ENCODE data around the gene LSM2. TPM values are rescaled to one million over a fixed set of nuclear protein-coding genes. Genes with fewer than 3 reads are reported as not detected.
A peak's percentile ranks its signal among the peaks of the same experiment; 100 is the strongest.

Gene LSM2
- total and polyA plus RNA-seq, 9 of the 15 experiments (the other 6 are each of a cell fraction or from before 2014, with no cell fraction given) = 154 to 407 (median 223) TPM

GRCh38 chr6:31750411-31751022 lies 56.2 kb downstream of the LSM2 start (continued):
- TF ChIP-seq AFF1 (IDR thresholded peaks at IDR 0.05; ENCODE audit: low read depth in 1 of 2, partially characterized antibody in 2 of 2) (no peak), HMG20B (CRISPR knock-in tag; IDR thresholded peaks at IDR 0.05) (no peak), ZNF79 (CRISPR knock-in tag; IDR thresholded peaks at IDR 0.05; ENCODE audit: low read depth) (no peak), BCOR (IDR thresholded peaks at IDR 0.05) (no peak), MTA3 (IDR thresholded peaks at IDR 0.05; ENCODE audit: borderline replicate concordance) (peak; percentile 56; the same call in 1 of the 2 replicates), SMARCE1 (IDR thresholded peaks at IDR 0.05) (0 out of 2 replicates have a peak, but pooled peaks have one; percentile 36), NR4A1 (CRISPR knock-in tag; IDR thresholded peaks at IDR 0.05) (0 out of 2 replicates have a peak, but pooled peaks have one; percentile 27), NR4A1 (tag; IDR thresholded peaks at IDR 0.05) (no peak), MAZ (CRISPR knock-in tag; conservative IDR thresholded peaks at IDR 0.05 in 1 of 2, IDR thresholded peaks at IDR 0.05 in 1 of 2) (peak in 1 of 2 experiments; percentile 36; a peak in 1 of 4 replicates), ELF2 (CRISPR knock-in tag; IDR thresholded peaks at IDR 0.05) (no peak), GATA2 (CRISPR knock-in tag; IDR thresholded peaks at IDR 0.05) (no peak), ATF4 (CRISPR knock-in tag; IDR thresholded peaks at IDR 0.05) (peak; percentile 50; the same call in 1 of the 2 replicates), ZNF12 (CRISPR knock-in tag; IDR thresholded peaks at IDR 0.05) (no peak), BRCA1 (IDR thresholded peaks at IDR 0.05) (no peak), BRCA1 (CRISPR knock-in tag; IDR thresholded peaks at IDR 0.05) (no peak), MYBL2 (IDR thresholded peaks at IDR 0.05; ENCODE audit: low read depth) (peak; percentile 60), MYBL2 (CRISPR knock-in tag; IDR thresholded peaks at IDR 0.05; ENCODE audit: borderline replicate concordance) (no peak), HDAC2 (IDR thresholded peaks at IDR 0.05) (no peak), ZKSCAN1 (IDR thresholded peaks at IDR 0.05; ENCODE audit: low read depth, low read length) (peak; percentile 93), MYC (IDR thresholded peaks at IDR 0.05; ENCODE audit: low read depth, low read length) (peak; percentile 29; the same call in 1 of the 2 replicates), MYC (CRISPR knock-in tag; IDR thresholded peaks at IDR 0.05; ENCODE audit: borderline replicate concordance, low read depth) (no peak), ESRRB (CRISPR knock-in tag; IDR thresholded peaks at IDR 0.05; ENCODE audit: borderline replicate concordance) (no peak), EP300 (IDR thresholded peaks at IDR 0.05; ENCODE audit: low read length) (peak; percentile 14; the same call in 1 of the 2 replicates)
